Measurements from ENCODE around the gene STIMATE.

GRCh38 chr3:52857133-52857532 is 40.2 kb downstream of the STIMATE start:
- TF ChIP-seq CTCF (conservative IDR thresholded peaks at IDR 0.05; ENCODE audit: low read depth, low read length) (no peak), ELK1 (IDR thresholded peaks at IDR 0.05; ENCODE audit: borderline replicate concordance, low read depth, low read length) (no peak), SMC3 (IDR thresholded peaks at IDR 0.05; ENCODE audit: low read depth, low read length) (no peak), POLR2A (IDR thresholded peaks at IDR 0.05; ENCODE audit: low read depth, low read length) (no peak), BHLHE40 (IDR thresholded peaks at IDR 0.05; ENCODE audit: low read depth, low read length) (no peak), CHD1 (IDR thresholded peaks at IDR 0.05; ENCODE audit: low read depth, low read length) (no peak), RAD21 (IDR thresholded peaks at IDR 0.05; ENCODE audit: low read length) (no peak), RCOR1 (IDR thresholded peaks at IDR 0.05; ENCODE audit: insufficient replicate concordance, low read length) (no peak), MXI1 (IDR thresholded peaks at IDR 0.05; ENCODE audit: borderline replicate concordance, low read depth, low read length) (no peak), MAFK (IDR thresholded peaks at IDR 0.05; ENCODE audit: low read depth, low read length) (no peak), CEBPB (IDR thresholded peaks at IDR 0.05; ENCODE audit: low read depth, low read length) (no peak), USF2 (IDR thresholded peaks at IDR 0.05; ENCODE audit: low read depth, low read length) (no peak)

Data from IMR-90 (cell line).